Measurements from ENCODE around the gene PTMA. TPM values are rescaled to one million over a fixed set of nuclear protein-coding genes. Genes with fewer than 3 reads are reported as not detected.
A peak's percentile ranks its signal among the peaks of the same experiment; 100 is the strongest.

PTMA gene
- total and polyA plus RNA-seq, 9 of the 15 experiments (the other 6 are each of a cell fraction or from before 2014, with no cell fraction given): 429 to 2,322 (median 1,578) TPM

DNA sequence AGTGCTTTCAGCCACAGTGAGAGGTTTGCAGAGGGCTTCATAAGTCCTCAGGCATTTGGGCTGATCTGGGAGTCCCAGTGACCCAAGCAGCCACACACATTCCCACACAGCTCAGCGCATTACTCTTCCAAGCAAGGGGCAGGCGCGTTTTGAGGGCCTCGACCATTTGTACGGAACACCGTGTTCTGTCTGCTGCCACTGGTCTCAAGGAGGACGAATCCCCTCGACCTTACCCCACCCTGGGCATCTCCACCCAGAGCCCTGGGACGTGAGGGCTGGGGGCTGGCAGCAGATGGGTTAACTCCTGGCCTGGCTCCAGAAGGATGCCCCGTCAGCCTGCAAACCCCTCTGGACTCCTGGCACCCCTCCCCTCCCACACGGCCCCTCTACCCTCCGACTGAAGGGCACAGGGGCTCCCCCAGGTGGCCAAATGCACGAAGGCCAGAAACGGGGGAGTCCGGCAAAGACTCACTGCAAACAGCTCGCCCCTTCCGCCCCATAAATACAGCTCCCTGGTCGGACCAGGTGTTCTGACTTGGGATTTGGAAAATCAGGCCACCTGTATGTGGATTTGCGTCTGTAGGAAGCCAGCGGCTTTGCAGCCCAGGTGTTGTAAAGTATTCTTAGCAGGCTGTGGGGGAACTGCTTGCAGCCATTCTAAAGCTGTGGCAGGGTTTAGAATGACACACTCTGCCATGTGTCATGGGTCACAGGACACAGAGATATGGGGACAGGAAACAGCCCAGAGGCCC is 33.6 kb upstream of the PTMA start (continued):
- TF ChIP-seq, protein P1, sequence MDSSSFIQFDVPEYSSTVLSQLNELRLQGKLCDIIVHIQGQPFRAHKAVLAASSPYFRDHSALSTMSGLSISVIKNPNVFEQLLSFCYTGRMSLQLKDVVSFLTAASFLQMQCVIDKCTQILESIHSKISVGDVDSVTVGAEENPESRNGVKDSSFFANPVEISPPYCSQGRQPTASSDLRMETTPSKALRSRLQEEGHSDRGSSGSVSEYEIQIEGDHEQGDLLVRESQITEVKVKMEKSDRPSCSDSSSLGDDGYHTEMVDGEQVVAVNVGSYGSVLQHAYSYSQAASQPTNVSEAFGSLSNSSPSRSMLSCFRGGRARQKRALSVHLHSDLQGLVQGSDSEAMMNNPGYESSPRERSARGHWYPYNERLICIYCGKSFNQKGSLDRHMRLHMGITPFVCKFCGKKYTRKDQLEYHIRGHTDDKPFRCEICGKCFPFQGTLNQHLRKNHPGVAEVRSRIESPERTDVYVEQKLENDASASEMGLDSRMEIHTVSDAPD (CRISPR knock-in tag; IDR thresholded peaks at IDR 0.05): no peak
- TF ChIP-seq SMAD3 (CRISPR knock-in tag; conservative IDR thresholded peaks at IDR 0.05): no peak
- TF ChIP-seq HNRNPK (IDR thresholded peaks at IDR 0.05; ENCODE audit: low read depth, low read length, poor library complexity, severe bottlenecking): no peak
- TF ChIP-seq, protein P2, sequence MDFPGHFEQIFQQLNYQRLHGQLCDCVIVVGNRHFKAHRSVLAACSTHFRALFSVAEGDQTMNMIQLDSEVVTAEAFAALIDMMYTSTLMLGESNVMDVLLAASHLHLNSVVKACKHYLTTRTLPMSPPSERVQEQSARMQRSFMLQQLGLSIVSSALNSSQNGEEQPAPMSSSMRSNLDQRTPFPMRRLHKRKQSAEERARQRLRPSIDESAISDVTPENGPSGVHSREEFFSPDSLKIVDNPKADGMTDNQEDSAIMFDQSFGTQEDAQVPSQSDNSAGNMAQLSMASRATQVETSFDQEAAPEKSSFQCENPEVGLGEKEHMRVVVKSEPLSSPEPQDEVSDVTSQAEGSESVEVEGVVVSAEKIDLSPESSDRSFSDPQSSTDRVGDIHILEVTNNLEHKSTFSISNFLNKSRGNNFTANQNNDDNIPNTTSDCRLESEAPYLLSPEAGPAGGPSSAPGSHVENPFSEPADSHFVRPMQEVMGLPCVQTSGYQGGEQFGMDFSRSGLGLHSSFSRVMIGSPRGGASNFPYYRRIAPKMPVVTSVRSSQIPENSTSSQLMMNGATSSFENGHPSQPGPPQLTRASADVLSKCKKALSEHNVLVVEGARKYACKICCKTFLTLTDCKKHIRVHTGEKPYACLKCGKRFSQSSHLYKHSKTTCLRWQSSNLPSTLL (IDR thresholded peaks at IDR 0.05): no peak
- TF ChIP-seq NR2C1 (IDR thresholded peaks at IDR 0.05): peak; percentile 49; the same call in 1 of the 2 replicates
- TF ChIP-seq NR2C1 (tag; IDR thresholded peaks at IDR 0.05): no peak; the same call in 1 of the 2 replicates
- 0 out of 4 replicates have a peak, but pooled peaks of 1 of the 2 experiments have one; percentile 37 for TF ChIP-seq FOXK2 (conservative IDR thresholded peaks at IDR 0.05 in 1 of 2, IDR thresholded peaks at IDR 0.05 in 1 of 2; ENCODE audit: low read depth in 2 of 2)
- no peak for TF ChIP-seq CBX1 (IDR thresholded peaks at IDR 0.05; ENCODE audit: low read depth)
- TF ChIP-seq ZNF224 (CRISPR knock-in tag; IDR thresholded peaks at IDR 0.05): no peak
- no peak for TF ChIP-seq ZBTB49 (CRISPR knock-in tag; IDR thresholded peaks at IDR 0.05; ENCODE audit: borderline replicate concordance)
- TF ChIP-seq, protein P3, sequence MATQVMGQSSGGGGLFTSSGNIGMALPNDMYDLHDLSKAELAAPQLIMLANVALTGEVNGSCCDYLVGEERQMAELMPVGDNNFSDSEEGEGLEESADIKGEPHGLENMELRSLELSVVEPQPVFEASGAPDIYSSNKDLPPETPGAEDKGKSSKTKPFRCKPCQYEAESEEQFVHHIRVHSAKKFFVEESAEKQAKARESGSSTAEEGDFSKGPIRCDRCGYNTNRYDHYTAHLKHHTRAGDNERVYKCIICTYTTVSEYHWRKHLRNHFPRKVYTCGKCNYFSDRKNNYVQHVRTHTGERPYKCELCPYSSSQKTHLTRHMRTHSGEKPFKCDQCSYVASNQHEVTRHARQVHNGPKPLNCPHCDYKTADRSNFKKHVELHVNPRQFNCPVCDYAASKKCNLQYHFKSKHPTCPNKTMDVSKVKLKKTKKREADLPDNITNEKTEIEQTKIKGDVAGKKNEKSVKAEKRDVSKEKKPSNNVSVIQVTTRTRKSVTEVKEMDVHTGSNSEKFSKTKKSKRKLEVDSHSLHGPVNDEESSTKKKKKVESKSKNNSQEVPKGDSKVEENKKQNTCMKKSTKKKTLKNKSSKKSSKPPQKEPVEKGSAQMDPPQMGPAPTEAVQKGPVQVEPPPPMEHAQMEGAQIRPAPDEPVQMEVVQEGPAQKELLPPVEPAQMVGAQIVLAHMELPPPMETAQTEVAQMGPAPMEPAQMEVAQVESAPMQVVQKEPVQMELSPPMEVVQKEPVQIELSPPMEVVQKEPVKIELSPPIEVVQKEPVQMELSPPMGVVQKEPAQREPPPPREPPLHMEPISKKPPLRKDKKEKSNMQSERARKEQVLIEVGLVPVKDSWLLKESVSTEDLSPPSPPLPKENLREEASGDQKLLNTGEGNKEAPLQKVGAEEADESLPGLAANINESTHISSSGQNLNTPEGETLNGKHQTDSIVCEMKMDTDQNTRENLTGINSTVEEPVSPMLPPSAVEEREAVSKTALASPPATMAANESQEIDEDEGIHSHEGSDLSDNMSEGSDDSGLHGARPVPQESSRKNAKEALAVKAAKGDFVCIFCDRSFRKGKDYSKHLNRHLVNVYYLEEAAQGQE (IDR thresholded peaks at IDR 0.05; ENCODE audit: borderline replicate concordance): peak; percentile 76; the same call in 1 of the 2 replicates
- TF ChIP-seq, protein P3 (CRISPR knock-in tag; IDR thresholded peaks at IDR 0.05; ENCODE audit: low read depth): 0 out of 2 replicates have a peak, but pooled peaks have one; percentile 49

Measured in K562 (cell line).